HG03571 (cell line): ENCODE data around the gene ITGA1.

Source experiments
- ATAC-seq: cut with Tn5 transposase; IDR thresholded peaks from one replicate; pipeline ENCODE4 v1.9.1; 2021; ENCODE audit not compliant: unreplicated experiment

ITGA1 gene

DNA sequence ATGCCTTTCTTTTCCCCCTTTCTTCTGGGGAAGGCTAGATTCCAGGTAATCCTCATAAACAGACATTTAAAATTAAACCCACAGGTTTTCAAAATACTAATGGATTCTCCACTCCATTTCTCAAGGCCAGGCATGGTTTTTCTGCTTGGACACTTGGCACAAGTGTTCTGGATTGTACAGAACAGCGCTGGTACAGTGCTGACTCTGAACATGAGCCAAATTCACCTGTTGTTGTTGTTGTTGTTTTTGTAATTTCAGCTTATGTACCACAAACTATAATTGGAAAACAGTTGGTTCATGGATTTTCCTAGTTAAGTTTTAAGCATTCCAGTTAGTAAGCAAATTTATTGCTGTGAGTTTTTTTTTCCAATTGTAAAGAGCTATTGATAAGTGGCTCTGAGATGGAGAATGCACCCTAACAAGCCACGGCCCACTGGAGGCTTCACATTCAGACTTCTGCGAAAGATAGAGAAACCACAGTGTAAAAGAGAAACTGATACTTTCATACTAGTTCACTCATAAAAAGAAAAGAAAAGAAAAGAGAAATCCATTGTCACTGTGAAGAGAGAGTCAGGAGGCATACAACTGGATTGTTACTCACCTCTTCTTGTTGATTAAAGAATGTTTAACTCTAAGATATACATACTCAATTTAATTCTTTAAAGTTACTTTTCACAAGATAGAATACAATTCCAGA, 16.2 kb upstream of the ITGA1 start:
- peak; percentile 87 for ATAC-seq

DNA sequence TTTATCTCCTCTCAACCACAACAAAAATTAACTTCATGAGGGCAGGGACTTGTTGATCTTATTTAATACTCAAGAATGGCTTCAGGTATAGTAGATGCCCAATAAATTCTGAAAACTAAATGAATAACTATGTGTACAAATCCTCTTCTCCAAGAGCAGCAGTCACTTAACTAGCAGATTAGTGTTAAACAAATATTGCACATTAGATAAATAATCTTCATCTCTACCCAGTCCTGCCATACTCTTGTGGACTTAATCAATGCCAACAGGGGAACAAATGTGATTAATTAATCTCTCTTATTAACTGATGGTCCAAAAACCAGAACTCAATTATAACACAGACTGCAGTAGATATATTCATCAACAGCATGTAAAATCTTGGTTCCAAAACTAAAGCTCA, 15.0 kb upstream of the ITGA1 start:
- no peak for ATAC-seq

DNA sequence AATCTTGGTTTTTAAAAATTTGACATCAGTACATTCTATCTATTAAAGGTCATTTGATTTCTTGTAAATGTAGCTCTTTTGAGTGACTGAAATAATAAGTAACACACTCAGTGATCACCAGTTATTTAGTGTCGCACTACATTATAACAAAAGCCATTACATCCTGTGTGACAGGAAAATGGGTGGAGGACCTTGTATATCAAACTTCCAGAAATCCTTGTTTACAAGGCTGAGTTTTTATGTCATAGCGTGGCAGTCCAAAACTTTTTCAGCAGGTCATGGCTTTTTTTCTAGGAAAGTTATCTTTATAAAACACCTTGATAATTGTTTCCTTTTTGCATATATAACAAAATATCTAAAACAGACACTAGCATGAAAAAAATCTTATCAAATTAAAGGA, 14.4 kb upstream of the ITGA1 start:
- no peak for ATAC-seq

DNA sequence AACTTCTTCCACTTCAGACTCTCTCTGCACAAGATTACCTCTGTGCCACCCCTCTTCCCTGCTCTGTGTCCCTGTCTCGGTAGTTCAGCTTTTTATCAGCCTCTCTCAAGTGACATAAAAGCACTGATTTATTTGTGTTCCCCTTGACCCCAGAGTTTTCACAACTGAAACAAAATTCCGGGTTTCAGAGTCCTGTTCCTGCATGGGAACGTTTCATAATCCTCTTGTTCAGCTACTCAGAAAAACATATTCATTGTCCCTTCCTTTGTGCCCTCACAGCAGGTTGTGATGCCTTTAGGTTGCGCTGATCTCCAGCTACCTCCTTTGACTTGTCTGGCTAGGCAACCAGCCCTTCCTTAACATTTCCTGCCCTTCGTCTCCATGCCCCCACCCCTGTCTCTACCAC, 13.7 kb upstream of the ITGA1 start:
- no peak for ATAC-seq

DNA sequence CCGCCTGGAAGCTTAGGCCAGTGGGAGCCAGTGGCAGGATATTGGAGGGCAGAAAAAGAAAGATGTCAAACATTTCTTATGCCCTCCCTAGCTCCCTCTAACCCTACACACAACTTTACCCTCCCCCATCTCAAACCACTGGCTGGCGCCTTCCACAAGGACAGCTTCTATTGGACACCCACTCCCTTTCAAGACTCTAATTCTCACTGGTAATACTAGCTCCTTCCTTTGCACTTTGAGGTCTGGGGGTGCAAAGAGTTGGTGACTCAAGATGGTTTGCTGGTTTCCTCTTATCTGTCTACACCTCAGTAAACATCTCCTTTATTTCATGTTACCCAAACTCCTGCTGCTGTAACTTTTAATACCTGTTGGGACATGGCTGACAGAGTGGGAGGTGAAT, 11.6 kb upstream of the ITGA1 start:
- no peak for ATAC-seq

DNA sequence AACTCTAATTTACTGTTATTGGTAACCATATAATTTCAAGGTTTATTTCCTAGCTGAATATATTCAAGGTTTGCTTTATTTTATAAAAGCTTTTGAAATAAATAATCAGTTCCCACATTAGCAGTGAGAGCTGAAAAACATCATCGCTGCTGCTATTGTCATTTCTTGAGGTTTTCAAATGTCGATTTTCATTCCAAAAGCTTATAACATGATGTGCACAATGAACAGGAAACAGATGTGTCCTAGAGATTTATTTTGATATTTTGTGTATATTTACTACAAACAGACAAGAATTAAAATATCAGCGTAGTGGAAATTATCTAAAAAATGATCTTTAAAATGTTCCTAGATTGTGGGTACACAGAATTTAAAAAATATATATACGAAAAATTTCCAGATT, 10.5 kb upstream of the ITGA1 start:
- ATAC-seq = no peak

DNA sequence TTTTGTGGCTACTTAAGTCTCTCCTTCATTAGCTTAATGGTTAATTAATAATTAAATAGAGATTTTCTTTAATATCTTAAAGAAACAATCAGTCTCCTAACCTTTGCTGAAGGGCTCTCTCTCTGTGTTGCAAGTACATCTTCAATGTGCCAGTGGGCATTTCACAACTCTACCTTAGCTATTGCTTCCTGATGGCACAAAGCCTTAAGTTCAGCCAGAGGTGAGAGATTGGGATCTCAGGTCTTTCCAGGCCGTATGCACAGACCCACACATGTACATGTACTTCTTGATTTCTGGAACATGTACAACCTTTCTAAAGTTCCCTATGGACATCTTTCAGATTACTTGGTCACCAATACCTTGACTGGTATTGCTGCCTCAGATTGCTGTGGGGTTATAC, 8.9 kb upstream of the ITGA1 start:
- ATAC-seq = no peak

DNA sequence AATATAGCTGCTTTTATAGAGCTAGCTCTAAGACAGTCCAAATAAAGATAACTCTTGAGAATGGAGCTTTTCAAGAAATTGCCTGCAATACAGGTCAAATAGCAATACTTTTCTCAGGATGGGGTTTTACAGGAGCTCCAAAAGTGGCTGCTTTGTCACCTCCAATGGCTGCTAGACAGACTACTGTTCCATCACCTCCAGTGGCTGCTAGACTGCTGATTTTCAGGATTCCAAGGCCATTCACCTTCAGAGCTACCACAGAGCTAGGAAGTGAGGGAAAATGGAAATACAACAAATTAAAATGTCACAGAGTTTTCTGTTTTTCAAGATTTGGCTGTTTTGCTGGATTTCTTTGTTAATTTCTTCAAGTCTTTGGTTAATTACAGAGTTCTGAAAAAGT, 8.5 kb upstream of the ITGA1 start:
- ATAC-seq = no peak

DNA sequence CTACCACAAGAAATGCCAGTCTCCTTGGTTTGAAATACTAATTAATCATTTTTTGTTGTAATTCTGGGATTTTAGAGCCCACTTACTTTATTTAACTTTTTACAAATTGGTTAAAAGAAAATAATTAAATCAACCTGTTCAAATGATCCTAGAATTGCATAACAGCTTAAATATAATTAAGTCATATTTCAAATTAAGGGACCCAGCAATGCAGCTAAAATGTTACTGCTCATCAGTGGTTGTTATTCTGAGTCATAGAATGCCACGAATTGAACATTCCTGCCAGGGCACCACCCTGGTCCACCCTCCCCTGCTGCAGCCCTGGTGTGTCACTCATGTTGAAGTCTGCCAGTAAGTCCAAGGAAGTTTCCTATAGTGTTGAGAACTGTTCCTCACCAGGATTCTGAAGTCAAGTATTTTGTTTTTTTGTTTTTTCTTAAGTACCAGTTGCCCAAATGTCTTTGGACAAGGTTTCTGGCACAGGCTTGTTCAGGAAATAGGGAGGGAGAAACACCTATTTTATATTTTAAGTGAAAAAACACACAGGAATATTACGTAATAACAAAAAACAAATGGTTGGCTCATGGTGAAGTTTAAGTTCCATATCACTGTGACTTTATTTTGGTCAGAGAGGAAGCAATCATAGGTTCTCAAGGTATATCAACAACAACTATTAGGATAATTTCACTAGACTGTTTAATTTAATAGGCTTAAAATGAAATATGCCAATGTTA, 4.3 kb upstream of the ITGA1 start:
- no peak for ATAC-seq

DNA sequence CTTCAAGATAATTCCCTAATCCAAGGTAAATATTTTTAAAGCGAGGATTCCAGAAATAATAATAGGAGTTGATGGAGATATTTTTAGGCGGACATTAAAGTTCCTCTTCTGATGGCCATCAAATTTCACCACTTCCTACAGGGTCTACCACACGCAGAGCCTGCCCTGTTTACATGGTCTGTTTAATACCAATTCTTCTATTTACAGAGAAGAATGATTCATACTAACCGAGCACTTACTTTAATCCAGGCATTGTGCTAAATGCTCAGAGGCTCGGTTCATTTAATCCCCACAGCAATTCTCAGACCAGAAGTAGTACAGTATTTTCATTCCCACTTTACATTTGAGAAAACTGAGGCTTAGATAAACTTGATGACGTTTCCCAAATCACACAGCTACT, 3.0 kb upstream of the ITGA1 start:
- ATAC-seq = no peak

DNA sequence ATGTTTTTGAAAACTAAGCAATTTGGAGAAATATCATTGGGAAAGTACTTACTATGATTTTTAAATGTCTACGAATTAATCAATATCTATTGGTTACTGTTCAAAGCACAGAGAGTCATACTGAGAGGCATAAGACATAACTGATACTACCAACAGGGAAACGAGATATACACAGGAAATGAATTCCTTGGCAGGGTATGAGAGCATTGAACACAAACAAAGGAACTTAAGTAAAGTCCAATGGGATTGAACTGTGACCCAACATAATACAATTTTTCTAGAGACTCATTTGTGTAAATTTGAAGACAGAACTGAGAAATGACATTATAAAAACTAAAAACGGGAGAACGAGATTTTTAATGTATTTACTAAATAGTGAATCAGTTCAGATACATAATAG, 1.3 kb upstream of the ITGA1 start:
- ATAC-seq = no peak

DNA sequence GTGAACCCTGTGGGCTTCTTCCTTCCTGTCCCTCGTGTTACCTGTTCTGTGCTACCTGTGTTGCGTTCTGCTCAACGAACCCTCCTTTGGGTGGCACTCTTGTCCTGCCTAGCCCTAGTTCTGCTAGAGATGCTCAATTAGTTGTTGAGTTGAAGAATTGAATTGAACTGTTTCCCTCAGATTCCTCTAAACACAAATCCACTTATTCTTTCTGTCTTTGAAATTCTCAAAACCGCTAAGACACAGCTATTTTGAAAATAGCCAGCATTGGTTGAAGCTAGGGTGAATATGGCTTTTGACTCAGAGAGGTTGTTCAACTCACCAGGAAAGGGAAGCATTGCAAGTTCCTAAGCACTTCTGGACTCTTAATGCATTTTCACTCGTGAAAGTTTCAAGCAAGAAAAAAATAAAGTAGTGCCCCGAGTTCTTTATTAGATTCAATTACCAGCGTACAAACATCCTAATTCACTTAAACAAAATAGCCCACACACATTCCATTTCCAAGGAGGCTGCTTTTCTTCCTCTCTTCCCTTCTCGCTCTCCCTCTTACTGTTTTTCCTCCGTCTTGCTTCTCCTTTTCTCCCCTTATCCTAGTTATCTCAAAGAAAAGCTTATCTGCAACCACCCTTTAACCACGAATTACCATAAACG, 642 bp upstream of the ITGA1 start:
- no peak for ATAC-seq

DNA sequence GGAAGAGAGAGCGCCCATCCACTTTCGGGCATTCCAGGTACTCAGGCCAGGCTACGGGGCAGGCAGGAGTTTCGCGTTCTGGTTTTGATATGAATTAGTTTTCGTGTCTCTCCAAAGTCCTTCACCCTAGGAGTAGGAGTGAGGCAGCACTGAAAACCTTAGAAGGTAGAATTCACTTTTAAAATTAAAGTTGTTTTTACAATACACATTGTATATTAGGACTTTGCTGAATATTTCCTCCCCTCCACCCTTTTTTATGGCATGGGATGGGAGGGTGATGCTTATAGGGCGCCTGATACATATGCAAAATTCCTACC, 747 bp downstream of the ITGA1 start:
- no peak for ATAC-seq

DNA sequence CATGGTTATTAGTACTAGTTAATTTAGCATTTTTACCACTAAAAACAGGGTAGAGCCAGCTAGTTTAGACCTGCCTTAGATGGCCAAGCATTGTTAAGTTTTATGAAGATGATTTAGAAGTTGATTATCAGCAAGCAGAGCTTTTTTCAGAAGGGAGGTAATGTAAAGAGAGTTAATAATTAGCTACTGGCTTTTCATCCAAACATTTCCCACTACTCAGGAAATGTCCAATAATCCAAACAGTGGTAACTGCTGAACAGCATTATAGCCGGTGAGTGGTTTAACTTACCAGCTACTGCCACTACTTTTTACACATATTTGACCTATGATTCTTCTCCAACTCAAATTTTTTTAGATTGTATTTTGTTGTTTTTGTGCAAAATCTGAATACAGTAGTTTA, 1.7 kb downstream of the ITGA1 start:
- ATAC-seq = no peak

DNA sequence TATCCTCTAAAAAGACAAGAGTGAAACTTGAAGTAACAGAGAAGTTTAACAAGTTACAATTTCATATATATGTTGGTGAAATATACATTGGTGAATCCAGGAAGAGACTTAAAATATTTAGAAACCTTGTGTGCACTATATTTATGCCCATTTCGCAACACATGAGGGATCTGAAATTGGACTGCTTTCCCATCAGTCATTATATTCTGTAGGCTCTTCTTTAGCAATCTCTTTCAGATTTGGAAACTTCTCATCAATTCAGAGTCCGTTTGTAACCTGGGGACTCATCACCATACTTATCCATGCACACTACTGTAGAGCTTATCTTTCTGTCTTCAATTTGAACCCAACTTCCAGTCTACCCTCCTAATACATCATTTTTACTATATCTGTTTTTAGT, 2.1 kb downstream of the ITGA1 start:
- ATAC-seq = no peak

DNA sequence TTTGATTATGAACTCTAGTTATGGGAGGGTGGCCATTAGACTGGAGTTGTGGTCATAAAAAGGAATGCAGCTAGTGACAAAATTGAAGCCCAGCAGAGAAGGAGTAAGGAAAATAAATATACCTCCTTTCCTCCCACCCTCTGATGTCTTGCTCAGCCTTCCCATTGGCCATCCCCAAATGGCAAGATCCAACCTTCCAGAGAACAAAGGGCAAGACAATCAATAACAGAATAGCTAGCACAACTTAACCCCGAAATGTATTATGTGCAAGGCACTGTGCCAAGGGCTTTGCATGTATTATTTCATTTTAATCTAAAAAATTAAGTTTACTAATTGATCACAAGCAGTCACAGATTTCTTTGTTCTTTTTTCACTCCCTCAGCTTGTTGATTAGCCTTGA, 3.6 kb downstream of the ITGA1 start:
- no peak for ATAC-seq

DNA sequence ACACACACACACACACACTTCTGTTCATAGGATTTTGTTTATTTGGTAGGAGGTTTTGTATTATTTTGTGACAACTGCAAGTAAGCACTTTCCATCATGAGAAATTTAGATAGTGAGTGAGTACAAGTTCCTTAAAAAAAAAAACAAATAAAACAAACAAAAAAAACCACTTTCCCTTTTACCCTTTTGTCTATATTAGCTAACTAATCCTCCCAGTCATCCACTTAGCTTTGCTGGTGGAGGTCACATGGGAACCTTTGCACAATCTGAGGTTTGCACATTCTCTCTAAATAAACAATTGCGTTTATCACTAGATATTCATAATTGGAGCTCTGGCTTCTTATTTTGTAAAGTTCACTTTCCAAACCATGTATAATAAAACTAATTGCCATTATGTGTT, 6.8 kb downstream of the ITGA1 start:
- ATAC-seq = no peak

DNA sequence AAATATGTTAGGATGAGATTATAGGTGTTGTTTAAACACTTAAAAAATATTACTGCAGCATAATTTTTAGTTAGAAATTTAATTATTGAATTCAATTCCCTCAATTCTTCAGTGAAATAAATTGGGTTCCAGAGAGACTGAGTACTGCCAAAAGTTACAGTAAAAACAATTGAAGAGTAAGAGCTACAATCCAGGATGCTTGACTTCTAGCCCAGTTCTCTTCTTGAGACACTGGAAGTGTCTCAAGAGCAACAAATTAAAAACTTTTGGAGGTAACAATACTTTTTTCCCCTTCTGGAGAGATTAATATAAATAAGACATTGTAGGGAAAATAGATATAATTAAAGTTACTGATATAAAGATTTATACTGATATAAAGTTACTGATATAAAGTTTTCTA, 8.3 kb downstream of the ITGA1 start:
- no peak for ATAC-seq

DNA sequence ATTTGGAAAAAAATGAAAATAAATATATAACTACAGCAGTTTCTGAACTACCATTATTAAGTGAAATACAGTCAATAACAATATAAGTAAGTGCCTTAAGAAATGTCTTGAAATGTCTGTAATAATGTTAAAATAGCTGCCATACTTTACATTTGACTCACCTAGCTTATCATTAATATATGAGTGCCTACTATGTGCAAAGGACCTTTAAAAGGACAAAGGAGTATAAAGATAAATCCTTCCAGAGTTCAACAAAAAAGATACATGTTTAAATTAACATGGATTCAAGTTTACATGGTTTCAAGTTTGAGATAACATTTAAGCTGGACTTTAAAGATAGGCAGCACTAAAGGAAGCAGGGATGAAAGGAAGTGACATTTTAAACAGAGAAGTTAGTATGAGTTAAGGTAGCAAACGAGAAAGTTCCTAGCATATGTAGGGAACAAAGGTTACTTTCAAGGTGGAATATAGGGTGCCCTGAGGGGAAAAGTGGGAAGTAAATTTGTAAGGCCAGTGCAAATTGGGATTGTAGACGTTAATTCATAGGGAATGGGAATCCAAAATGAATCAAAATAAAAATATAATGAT, 8.9 kb downstream of the ITGA1 start:
- ATAC-seq = no peak

DNA sequence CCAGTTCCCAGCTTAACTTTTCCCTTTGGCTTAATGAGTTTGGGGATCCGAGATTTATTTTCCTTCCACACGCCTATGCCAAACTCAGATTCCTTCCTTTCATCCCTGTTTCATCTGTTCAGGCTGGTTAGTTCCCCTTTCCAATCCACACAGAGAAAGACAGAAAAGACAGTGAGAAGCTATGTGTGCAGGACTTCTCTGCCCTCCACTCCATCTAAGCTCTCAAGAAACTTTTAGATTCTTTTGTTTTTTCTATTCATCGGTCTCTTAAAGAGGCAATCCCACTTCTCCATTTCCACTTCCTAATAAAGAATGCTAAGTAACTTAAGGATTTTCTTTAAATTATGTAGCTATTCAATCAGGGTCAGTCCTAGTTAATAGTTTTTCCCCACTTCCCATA, 11.2 kb downstream of the ITGA1 start:
- no peak for ATAC-seq

DNA sequence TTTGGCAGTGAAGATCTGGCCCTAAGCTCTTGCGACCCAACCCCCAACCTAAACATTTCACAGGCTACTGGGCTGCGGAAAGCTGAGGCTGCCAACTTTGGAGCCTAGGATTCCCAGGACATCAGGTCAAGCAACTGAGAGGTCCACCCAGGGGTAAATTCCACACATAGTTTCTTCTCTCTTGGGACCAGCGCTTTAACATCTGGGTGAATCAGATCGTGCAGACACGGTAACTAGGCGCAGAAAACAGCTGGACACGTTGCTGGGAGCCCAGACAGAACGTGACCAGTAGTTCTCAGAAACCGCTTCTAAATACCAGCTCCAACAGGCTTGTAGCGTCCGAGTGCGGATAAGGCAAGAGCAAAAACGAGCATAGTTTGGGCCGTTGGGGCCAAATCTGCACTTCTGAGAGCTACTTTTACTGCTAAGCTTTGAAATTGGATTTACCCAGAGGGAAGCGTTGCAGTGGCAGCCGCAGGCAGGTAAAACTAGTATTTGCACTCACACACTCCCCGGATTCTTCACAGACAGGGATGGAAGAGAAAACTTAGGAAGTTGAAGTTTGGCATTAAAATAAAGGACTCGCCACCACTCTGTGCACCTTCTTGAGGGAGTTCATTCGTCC, 11.8 kb downstream of the ITGA1 start:
- ATAC-seq = peak; percentile 20

DNA sequence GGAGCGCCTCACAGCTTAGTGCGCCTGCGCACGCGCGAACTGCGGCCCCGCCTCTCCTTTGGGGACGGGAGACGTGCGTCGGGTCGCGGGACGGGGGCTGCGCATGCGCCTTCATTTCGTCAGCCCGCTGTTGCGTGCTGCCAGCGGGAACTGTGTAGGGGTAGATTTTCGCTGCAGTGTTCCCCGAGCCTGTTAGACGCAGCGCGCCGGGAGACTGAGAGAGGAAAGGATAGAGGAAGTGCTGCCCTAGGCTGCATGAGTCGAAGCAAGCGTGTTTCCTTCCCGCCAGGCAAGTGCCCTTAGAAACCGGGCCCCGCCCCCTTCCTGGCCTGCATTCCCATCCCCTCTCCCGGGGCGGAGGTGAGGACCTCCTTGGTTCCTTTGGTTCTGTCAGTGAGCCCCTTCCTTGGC, 12.3 kb downstream of the ITGA1 start:
- ATAC-seq = peak; percentile 85
